ENCODE results near the gene NF1.
"Not testable (repeated sequence)": the region's sequence is repeated elsewhere in the genome, so short reads cannot be mapped to it uniquely, and the experiment has no call there.

The NF1 gene

GRCh38 chr17:31152271-31152670 is 57.5 kb downstream of the NF1 start:
- in situ Hi-C loops (cut with HindIII; ENCODE audit: low sequenced_read_pairs), result no loop called here
- H3K4me3 ChIP-seq (ENCODE audit: low read depth, low read length), result no peak overlapping the region
- TF ChIP-seq, protein P1, sequence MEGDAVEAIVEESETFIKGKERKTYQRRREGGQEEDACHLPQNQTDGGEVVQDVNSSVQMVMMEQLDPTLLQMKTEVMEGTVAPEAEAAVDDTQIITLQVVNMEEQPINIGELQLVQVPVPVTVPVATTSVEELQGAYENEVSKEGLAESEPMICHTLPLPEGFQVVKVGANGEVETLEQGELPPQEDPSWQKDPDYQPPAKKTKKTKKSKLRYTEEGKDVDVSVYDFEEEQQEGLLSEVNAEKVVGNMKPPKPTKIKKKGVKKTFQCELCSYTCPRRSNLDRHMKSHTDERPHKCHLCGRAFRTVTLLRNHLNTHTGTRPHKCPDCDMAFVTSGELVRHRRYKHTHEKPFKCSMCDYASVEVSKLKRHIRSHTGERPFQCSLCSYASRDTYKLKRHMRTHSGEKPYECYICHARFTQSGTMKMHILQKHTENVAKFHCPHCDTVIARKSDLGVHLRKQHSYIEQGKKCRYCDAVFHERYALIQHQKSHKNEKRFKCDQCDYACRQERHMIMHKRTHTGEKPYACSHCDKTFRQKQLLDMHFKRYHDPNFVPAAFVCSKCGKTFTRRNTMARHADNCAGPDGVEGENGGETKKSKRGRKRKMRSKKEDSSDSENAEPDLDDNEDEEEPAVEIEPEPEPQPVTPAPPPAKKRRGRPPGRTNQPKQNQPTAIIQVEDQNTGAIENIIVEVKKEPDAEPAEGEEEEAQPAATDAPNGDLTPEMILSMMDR (IDR thresholded peaks at IDR 0.05; ENCODE audit: low read depth, low read length, missing control alignments), result no peak
- no peak for DNase-seq (ENCODE audit: low read depth)

DNA sequence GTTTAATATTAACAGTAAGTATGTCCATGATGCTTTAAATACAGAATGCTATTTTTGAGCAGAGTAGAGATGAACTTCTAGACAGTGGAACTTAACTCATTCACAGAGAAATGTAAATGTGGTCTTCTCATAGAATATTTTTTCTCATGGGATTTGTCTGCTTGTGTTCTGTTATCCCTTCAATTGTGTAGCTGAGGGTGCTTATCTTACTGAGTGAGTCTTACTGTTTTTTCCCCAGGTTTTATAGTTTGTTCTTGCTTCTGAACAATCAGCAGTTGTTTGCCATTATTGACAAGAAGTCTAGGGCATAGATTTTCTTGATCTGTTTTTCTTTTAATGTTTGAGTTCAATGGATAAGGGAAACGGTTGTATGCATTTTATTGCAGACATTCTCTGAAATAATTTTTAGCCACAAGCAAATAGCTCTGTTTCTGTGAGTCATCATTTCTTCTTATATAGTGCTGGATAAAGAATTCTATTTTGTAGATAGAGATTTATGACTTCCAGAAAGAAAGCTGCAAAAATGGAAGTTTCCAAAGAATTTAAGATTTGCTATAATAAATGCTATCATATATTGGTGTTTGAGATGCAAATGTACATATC is 60.5 kb downstream of the NF1 start:
- no peak overlapping the region for H3K4me3 ChIP-seq (ENCODE audit: low read depth, low read length)
- in situ Hi-C loops (cut with HindIII; ENCODE audit: low sequenced_read_pairs), result no loop called here
- TF ChIP-seq, protein P1 (IDR thresholded peaks at IDR 0.05; ENCODE audit: low read depth, low read length, missing control alignments), result no peak
- no peak for DNase-seq (ENCODE audit: low read depth)

DNA sequence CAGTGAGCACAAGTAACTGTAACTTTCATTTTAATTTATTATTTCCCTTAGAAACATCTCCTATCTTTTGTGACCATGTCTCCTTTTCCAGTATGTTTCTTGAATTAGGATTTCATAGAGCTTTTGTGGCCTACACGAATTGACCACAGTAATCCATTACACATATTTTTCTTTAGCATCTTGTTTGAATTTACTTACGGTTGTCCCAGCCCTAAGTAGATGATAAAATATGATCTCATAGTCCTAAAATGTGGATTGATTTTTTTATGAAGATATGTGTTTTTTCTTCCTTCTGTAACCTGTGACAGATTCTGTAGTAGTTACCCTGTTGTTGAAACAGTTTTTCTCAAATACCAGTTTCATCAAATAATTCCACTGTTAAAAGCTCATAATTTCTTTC is 61.5 kb downstream of the NF1 start:
- H3K4me3 ChIP-seq (ENCODE audit: low read depth, low read length), result no peak overlapping the region
- TF ChIP-seq, protein P1 (IDR thresholded peaks at IDR 0.05; ENCODE audit: low read depth, low read length, missing control alignments), result no peak
- in situ Hi-C loops (cut with HindIII; ENCODE audit: low sequenced_read_pairs), result no loop called here
- DNase-seq (ENCODE audit: low read depth), result peak; percentile 44

- in situ Hi-C loops (cut with HindIII; ENCODE audit: low sequenced_read_pairs); DNase-seq (ENCODE audit: low read depth); H3K4me3 ChIP-seq (ENCODE audit: low read depth, low read length): not testable (repeated sequence)
These were observed 62.1 kb downstream of the NF1 start for GRCh38 chr17:31156864-31157263.

- DNase-seq (ENCODE audit: low read depth), result no peak
- in situ Hi-C loops (cut with HindIII; ENCODE audit: low sequenced_read_pairs), result no loop called here
- TF ChIP-seq, protein P1 (IDR thresholded peaks at IDR 0.05; ENCODE audit: low read depth, low read length, missing control alignments), result no peak
- no peak overlapping the region for H3K4me3 ChIP-seq (ENCODE audit: low read depth, low read length)
These were observed 64.1 kb downstream of the NF1 start for GRCh38 chr17:31158746-31159377.

GRCh38 chr17:31163091-31163781 is 68.5 kb downstream of the NF1 start:
- H3K4me3 ChIP-seq (ENCODE audit: low read depth, low read length), result no peak overlapping the region
- in situ Hi-C loops (cut with HindIII; ENCODE audit: low sequenced_read_pairs), result no loop called here
- DNase-seq (ENCODE audit: low read depth), result no peak
- TF ChIP-seq, protein P1 (IDR thresholded peaks at IDR 0.05; ENCODE audit: low read depth, low read length, missing control alignments), result no peak

DNA sequence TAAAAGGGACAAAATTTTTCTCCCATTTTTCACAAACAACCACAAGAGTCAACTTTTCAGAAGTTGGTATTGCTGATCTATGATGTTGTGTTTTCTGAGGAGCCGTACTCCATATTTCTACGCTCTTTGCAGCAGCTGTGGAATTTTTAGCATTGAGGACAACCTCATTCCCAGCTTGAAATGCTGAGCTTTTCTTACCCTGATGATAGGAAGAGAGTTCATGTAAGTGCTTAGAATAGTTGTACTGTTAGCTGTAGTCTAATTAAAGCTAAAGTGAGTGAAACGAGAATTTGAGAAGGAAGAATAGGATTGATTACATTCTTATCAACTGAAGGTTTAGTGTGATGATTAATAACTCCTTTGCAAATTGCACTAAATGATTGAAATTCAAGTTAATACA is 72.3 kb downstream of the NF1 start:
- no peak overlapping the region for H3K4me3 ChIP-seq (ENCODE audit: low read depth, low read length)
- DNase-seq (ENCODE audit: low read depth), result no peak
- TF ChIP-seq, protein P1 (IDR thresholded peaks at IDR 0.05; ENCODE audit: low read depth, low read length, missing control alignments), result no peak
- in situ Hi-C loops (cut with HindIII; ENCODE audit: low sequenced_read_pairs), result no loop called here

Data from astrocyte of the cerebellum (primary cell).